IPS-NIHi7 (cell line): Measurements from ENCODE around the gene PDZRN3.

Experiments used
- DNase-seq: peaks from one replicate; pipeline ENCODE4 v3.0.0; 2012; ENCODE audit warnings: mixed read lengths; ENCODE audit errors: extremely low spot score

The PDZRN3 gene

GRCh38 chr3:73385568-73385967, 239.2 kb downstream of the PDZRN3 start:
- no peak for DNase-seq

GRCh38 chr3:73384091-73384906, 240.4 kb downstream of the PDZRN3 start:
- no peak for DNase-seq

DNA sequence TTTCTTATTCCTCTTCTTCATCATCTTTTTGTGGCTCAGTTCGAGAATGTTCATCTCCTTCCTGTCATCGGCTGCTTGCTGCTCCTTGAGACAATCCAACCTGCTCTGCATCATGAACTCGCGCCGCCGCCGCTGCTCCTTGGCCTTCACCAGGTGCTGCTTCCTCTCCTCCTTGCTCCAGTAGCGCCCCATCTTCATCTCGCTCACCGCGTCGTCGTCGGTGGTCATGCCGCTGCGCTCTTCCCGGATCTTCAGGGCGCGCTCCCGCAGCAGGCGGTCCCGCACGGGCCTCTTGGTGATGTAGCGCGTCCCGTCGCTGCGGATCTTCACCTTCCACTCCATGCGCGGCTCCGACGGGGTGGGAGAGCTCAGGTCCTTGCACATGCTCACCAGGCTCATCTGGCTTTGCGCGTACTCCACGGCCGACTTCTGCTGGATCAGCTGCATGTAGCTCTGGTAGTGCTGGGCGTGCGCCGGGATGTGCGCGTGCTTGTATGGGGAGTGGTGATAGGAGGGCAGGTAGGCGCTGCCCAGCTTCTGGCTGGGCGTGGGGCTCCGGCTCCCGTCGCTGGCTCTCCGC, 241.2 kb downstream of the PDZRN3 start:
- no peak for DNase-seq

GRCh38 chr3:73381551-73381950, 243.2 kb downstream of the PDZRN3 start:
- DNase-seq, result no peak

DNA sequence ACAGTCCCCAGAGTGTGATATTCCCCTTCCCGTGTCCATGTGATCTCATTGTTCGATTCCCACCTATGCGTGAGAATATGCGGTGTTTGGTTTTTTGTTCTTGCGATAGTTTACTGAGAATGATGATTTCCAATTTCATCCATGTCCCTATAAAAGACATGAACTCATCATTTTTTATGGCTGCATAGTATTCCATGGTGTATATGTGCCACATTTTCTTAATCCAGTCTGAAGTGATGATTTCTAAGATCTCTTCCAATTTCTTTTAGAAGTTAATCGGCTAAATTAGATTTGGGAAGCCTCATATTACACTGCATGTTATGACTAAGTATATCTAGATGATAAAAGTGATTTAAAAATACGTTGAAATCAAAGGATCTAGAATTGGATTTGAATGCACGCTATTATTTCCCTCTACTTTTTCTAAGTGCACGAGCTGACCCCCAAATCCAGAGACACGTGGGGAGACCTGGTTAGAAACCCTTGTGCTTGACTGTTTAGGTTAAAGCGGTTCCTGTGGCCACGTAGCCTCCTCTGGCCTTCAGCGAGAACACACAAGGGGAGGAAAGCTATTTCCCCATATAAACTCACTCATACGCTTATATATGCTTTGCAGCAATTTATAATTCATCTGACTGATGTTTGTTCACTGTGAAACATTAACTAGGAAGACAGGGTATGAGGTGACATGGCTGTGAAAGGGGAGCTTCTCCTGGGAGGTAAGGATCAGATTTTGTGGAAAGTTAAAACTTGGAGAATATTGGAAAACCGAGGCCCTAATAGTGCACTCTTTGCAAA, 243.8 kb downstream of the PDZRN3 start:
- no peak for DNase-seq

DNA sequence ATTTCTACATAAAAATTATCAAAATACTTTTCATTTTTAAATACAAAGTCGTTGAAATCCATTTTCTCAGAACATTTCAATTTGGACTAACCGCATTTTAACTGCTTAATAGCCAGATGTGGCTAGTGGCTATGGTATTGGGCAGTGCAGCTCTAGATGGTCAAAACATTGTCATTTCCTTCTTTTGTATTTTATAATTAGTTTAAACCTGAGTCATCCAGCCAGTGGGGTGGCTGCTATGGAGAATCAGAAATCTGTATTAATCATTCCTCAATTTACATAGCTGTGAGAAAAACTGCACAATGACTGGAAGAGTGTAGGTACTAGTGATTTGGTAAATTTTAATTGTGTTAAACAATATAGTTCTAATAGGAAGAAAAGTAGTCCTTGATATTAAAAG, 245.3 kb downstream of the PDZRN3 start:
- no peak for DNase-seq

DNA sequence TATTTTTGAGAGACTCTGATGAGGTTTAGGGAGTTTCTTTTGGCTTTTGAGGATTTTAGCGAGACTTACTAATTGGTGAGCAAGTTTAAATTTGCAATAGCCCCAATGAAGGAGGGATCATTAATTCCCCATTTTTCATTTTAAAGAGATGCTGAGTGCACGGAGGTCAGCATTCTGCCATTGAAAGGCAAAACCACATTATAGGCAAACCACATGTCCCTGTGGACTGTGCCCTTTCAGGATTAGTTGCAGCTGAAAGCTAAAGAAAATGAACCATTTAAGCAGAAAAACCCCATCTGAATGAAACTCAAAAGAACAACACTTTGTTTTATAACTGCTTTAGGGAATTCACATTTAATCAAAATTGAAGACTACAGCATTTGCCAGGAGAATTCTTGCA, 246.5 kb downstream of the PDZRN3 start:
- DNase-seq, result no peak

DNA sequence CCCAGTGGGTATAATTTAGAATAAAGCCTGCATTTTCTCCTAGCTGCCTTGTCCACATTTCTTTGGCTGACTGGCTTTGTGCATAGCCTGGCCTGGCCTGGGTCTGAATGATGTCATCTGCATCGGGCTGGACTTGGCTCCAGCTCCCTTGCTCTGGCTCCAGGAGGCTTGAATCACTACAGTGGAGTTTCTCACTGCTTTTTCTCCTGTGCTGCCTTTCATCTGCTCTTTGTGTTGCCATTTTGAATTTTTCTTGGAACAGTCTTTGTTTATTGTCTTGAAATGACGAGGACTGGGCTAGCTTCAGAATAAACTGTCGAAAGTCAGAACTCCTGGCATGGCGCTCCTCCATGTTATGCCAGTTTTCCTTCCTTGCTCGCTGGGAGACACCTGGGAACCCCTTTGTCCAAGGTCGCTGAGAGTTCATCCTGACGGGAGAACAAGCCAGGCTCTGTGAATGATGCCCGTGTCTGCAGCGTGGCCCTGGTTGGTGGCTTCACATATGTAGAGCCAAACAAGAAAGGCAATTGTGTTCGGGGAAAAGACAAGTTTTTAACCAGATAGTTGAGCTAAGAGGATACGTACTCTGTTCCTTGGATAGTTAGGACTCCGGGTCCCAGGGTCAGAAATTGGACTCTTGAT, 258.9 kb downstream of the PDZRN3 start:
- no peak for DNase-seq

GRCh38 chr3:73364517-73364916, 260.2 kb downstream of the PDZRN3 start:
- DNase-seq, result no peak

DNA sequence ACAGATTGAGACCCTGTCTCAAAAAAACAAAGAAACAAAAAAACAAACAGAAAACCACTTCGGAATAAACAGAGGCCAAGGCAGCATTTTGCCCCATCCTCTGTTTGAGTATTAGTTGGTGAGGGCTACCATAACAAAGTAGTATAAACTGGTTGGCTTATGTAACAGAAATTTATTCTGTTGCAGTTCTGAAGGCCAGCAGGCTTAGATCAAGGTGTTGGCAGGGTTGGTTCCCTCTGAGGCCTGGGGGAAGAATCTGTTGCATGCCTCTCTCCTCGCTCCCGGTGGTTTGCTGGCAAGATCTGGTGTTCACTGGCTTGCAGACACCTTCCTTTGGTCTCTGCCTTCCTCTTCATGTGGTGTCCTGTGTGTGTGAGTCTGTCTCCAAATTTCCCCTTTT, 261.6 kb downstream of the PDZRN3 start:
- DNase-seq, result no peak

DNA sequence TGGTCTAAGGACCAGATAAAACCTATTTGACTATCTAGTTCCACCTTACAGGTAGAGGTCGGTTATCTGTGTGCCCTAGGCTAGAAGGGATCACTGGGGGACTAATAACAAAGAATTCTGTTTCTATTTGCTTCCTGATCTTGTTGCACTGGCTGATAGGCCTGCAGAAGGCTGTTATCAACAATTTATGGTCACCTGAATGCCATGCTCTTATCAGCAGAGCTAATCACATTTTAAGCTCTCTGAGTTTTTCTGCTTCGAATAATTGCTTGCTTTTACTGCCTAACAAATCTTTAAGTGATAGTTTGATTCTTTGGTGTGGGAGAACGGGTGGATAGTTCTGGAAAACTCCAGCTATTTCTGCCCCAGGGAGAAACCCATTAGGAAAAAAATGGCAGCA, 263.1 kb downstream of the PDZRN3 start:
- DNase-seq, result no peak

DNA sequence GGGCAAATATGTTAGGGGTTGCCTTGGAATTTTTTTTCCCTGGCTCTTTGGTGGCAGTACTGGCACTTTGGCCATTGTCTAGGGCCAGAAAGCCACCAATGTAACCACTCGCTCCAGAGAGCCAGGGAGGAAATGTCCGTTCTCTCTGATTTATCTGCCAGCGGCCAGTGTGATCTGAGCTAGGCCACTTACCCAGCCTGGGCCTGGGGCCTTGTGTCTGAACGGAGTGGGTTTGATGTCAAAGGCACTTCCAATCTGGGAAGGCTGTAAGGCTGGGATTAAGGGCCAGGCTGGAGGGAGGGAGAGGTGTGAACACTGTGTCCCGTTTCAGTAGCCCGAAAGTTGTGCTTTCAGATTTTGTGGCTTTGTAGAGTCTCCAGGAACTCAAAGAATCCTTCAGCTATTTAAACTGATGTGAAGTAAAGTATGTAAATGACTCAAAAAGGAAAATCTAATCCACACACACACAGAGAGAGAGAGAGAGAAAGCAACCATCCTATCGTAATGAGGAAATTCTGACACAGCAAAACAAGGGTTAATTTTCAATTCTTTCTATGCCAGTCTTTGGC, 271.0 kb downstream of the PDZRN3 start:
- no peak for DNase-seq

DNA sequence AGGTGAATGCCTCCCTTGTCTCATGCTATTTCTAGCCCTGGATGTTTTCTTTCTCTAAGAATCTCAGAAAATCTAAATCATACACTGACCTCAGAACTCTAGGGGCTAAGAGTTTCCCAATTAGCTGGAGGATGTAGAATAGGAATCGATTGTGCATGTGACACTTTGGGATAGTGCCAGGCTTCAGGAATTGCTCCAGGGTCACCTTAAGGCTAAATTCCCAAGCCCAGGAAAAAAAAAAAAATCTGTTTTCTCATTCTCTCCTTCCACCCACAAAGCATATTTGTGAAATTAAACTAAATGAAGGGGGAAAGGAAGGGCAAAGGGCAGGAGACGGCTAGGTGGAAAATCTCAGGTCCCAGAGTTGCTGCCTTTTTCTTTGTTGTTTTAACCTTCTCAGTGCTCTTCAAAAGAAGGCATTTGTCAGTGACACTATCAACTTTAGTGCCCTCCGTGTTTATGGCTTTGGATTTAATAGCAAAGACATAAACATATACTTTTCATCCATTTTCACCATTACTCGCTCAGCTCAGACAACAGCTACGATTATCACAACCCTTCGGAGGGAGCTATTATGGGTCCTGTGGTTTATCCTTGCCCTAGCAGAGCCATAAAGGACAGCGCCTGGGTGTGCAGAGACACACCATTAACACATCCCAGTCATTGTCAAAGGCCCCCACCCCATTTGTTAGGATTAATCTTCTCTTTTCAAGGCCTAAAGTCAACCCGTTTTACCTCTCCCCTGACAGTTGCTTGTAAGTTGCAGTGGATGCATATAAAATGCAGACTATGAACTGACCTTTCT, 271.7 kb downstream of the PDZRN3 start:
- no peak for DNase-seq

DNA sequence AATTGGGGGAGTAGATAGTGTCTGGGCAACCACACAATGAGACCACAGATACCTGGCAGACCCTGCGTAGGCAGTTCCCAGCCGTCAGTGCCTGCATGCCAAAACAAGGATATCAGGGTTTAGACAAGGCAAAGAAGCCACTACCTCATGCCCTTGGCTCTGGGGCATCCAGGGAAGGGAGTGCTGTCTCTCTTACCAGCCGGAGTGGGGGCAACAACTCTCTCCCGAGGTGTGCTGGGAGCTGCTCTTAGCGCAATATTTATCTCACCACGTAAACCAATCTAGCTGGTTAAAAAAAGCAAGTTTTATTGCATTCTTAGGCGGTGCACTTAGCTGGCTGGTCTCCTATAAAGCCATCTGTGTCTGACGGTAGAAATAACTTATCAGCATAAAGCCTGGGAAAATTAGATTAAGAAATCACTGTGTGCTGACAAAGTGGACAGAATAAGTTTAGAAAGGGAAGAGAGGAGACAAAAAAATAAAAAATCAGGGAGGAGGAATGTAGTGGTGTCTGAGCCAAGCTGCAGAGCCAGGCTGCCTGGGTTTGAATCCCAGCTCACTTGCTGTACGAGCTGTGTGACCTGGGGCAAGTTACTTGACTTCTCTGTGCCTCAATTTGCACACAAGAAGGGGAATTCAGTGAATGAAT, 273.2 kb downstream of the PDZRN3 start:
- no peak for DNase-seq

DNA sequence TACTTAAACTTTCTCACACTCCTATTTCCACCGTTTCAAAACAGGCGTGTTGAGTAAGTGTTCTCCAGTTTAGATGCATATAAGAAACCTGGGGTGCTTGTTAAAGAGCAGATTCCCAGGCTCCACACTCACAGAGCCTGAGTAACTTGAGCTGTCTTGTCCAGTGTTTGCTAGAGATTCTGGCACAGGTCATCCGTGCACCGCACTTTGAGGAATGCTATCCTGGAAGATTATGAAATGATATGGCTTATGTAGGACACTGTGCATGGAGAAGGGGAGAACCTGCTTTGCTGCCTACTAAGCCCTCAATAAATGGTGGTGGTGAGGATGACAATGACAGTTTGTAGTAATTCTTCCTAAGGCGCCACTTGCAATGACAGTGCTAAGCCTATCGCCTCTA, 273.7 kb downstream of the PDZRN3 start:
- DNase-seq, result no peak

DNA sequence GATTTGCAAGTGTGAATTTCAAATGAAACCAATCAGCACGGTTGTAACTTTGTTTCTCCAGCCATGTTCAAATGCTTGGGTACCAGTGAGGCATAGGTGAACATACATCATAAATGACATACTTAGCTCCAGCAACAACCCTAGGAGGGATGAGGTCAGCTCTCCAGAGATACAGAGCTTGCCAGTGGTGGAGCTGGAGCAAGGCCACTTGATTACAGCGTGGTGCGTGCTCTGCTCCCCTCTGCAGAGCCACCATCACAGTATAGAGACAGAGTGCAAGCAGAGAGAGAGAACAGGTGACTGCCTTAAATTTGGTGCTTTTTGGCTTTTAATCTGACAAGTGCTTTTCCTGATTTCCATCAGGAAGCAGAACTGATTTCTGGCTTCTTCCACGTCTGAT, 275.1 kb downstream of the PDZRN3 start:
- DNase-seq, result no peak

- DNase-seq, result no peak
These were observed 282.7 kb downstream of the PDZRN3 start for GRCh38 chr3:73342077-73342476.

DNA sequence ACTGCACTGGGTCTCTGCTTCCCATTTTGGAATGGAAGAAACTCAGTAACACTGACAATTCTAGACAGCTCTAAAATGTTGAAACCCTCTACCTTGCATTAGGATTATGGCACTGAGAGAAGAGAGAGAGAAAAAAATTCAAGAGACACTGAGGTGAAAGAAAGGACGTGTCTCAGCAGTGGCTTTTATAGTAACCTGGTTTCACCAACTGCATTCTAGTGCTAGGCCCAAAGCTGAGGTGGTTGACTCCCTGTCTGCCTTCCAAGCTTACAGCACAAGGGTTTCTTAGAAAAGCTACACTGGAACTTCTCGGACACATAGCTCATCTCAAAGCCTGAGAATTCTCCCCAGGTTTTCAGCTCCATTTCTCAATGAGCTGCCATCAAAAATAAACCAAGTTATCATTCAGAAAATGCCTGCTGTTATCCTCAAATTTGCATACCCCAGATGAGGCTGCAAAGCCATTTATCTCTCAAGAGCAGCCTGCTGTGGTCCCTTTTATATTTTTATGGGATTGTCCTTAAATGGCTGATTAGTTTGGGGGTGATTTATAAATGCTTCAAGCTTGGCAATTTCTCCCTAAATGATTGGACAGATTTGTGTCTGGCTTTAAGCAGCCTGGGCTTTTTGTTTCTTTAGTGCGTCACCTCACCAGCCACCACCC, 283.3 kb downstream of the PDZRN3 start:
- no peak for DNase-seq

GRCh38 chr3:73332558-73332957, 292.2 kb downstream of the PDZRN3 start:
- DNase-seq, result no peak
